Cardiac muscle cell (in vitro differentiated cells and primary cell): ENCODE measurements around the gene MT1X. TPM values are rescaled to one million over a fixed set of nuclear protein-coding genes. Genes with fewer than 3 reads are reported as not detected.

Experiments used
- DNase-seq, 2 donors: peaks; one replicate each; pipeline versions ENCODE4 v3.0.0 to v3.0.0-alpha.2; 2010 to 2017; ENCODE audit warnings: low read depth in 1 of 2, low spot score in 1 of 2
- H3K27ac ChIP-seq: fragments of 200-600 bp; sonication (generic); 2 replicates; pipeline ENCODE4 v1.5.1; 2016
- H3K27me3 ChIP-seq: fragments of 200-600 bp; sonication (generic); 2 replicates; pipeline ENCODE4 v1.6.0; 2016; ENCODE audit warnings: control low read depth
- H3K36me3 ChIP-seq: fragments of 200-600 bp; sonication (generic); 2 replicates; pipeline ENCODE4 v1.5.1; 2016; ENCODE audit warnings: control low read depth
- H3K4me1 ChIP-seq: fragments of 200-600 bp; sonication (generic); 2 replicates; pipeline ENCODE4 v1.8.1; 2017; ENCODE audit warnings: low read depth, mild to moderate bottlenecking, mixed run types
- H3K4me3 ChIP-seq: fragments of 200-600 bp; sonication (generic); 2 replicates; pipeline ENCODE4 v1.5.1; 2016; ENCODE audit warnings: mild to moderate bottlenecking
- H3K9me3 ChIP-seq: fragments of 200-600 bp; sonication (generic); 2 replicates; pipeline ENCODE4 v1.5.1; 2017; ENCODE audit warnings: low read depth, mild to moderate bottlenecking, control low read depth
- polyA plus RNA-seq: library from polyadenylated mRNA; unstranded; fragments of >200 nt; fragmentation: Nextera tagmentation; extraction: Ambion mirVana; gene quantifications from 2 replicates; pipeline ENCODE4 v1.2.1, GENCODE V29; 2016
- total RNA-seq: library from RNA; depleted of rRNA; stranded (reverse); fragments of >200 nt; gene quantifications from 2 replicates; pipeline ENCODE4 v1.2.3, GENCODE V29; 2016
- TF ChIP-seq, protein P1 (sequence below): IDR thresholded peaks from 2 replicates; pipeline ENCODE4 v1.5.1; 2012; ENCODE audit warnings: low read depth, mild to moderate bottlenecking, low read length

The MT1X gene
- total and polyA plus RNA-seq, 2 experiments from 2014 or later, result 5.7 to 11.1 TPM

DNA sequence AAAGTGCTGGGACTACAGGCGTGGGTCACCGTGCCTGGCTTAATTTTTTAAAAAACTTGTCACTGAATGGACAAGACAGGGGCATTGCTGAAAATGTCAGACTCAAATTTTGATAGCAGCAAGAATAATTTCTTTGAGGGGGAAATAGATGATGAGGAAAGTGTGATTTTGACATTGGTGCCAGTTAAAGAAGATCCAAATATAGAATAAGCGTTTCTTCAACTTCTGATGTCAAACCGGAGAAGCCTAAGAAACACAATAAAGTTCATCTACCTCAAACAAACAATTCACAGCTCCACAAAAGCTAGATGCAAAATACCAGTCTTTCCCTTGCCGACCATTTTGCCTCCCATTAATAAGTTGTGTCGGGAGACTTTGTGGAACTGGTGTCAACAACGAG, 4.5 kb downstream of the MT1X start:
- H3K4me3 ChIP-seq, result no peak overlapping the region
- H3K4me1 ChIP-seq, result peaks cover 3% of the 10 kb centered on the region
- DNase-seq, result no peak
- H3K27me3 ChIP-seq, result peaks cover 25% of the 10 kb centered on the region
- no peaks in the 10 kb centered on the region for H3K9me3 ChIP-seq
- no peaks in the 10 kb centered on the region for H3K36me3 ChIP-seq
- no peak overlapping the region for H3K27ac ChIP-seq
- TF ChIP-seq, protein P1, sequence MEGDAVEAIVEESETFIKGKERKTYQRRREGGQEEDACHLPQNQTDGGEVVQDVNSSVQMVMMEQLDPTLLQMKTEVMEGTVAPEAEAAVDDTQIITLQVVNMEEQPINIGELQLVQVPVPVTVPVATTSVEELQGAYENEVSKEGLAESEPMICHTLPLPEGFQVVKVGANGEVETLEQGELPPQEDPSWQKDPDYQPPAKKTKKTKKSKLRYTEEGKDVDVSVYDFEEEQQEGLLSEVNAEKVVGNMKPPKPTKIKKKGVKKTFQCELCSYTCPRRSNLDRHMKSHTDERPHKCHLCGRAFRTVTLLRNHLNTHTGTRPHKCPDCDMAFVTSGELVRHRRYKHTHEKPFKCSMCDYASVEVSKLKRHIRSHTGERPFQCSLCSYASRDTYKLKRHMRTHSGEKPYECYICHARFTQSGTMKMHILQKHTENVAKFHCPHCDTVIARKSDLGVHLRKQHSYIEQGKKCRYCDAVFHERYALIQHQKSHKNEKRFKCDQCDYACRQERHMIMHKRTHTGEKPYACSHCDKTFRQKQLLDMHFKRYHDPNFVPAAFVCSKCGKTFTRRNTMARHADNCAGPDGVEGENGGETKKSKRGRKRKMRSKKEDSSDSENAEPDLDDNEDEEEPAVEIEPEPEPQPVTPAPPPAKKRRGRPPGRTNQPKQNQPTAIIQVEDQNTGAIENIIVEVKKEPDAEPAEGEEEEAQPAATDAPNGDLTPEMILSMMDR, result no peak

DNA sequence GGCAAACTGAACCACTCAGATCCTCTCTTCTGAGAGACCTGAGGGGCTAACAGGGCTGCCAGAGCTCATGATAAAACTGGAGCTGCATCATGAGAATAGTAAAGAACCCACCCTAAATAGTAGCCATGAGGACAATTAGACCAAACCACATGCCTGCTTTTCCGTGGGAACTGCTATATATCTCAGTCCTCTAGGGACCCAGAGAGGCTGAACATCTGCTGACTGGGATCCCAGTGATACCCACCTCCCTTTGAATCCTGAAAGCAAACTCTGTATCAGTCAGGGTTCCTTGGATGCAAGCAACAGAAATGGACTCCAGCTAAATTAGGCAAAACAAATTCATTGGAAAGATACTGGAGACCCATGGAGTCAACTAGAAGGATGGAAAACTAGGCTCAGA, 6.5 kb downstream of the MT1X start:
- Histone ChIP-seq H3K27ac (no peak overlapping the region), H3K27me3 (peaks cover 10% of the 10 kb centered on the region), H3K4me3 (no peak overlapping the region), H3K36me3 (no peaks in the 10 kb centered on the region), H3K4me1 (no peaks in the 10 kb centered on the region), H3K9me3 (no peaks in the 10 kb centered on the region)
- DNase-seq, result no peak
- TF ChIP-seq, protein P1, result no peak

DNA sequence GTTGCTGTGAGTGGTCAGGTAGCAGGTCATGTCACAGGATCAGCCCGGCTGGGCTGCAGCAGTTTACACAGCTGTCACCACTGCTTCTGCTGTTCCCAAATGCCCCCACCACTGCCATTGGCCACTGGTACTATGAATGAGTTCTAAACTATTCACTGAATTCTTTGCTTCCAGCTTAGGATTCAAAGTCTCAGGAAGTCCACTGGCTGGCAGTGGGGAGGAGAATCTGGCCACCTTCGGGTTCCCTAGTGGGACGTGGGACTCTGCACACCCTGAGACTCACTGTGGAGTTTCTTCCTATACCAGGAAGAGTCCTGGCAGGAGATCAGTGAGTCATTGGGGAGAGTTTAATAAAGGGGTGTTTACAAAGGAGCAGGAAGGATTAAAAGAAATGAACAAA, 6.9 kb downstream of the MT1X start:
- no peaks in the 10 kb centered on the region for H3K4me1 ChIP-seq
- H3K4me3 ChIP-seq, result no peak overlapping the region
- H3K36me3 ChIP-seq, result no peaks in the 10 kb centered on the region
- no peaks in the 10 kb centered on the region for H3K9me3 ChIP-seq
- no peak overlapping the region for H3K27ac ChIP-seq
- peaks cover 9% of the 10 kb centered on the region for H3K27me3 ChIP-seq
- TF ChIP-seq, protein P1, result no peak
- DNase-seq, result no peak

DNA sequence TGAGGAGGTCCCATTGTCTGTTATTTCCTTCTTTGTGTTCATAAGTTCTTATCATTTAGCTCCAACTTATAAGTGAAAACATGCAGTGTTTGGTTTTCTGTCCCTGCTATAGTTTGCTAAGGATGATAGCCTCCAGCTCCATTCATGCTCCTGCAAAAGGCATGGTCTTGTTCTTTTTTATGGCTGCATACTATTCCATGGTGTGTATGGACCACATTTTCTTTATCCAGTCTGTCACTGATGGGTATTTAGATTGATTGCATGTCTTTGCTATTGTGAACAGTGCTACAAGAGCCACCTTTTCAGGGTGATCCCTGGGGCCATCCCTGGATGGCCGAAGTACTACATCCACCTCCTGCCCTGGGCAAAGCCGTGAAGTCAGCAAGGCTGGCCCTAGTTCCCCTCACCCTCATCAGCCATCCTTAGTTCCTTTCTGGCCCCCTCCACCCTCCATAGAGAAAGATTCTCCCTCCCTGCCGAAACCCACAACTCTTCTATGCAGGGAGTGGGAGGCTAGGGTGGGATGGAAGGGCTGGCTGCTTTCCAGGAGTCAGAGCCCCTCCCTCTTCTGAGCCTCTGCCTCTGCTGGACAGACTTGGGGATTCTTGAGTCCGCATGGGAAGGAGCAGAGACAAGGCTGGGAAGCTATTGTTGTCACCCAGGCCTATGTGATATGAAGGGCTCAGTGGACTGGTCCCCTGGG, 8.3 kb downstream of the MT1X start:
- no peak for DNase-seq
- no peaks in the 10 kb centered on the region for H3K27me3 ChIP-seq
- no peak overlapping the region for H3K4me3 ChIP-seq
- H3K27ac ChIP-seq, result no peak overlapping the region
- no peaks in the 10 kb centered on the region for H3K9me3 ChIP-seq
- H3K36me3 ChIP-seq, result no peaks in the 10 kb centered on the region
- no peaks in the 10 kb centered on the region for H3K4me1 ChIP-seq
- TF ChIP-seq, protein P1, result no peak

DNA sequence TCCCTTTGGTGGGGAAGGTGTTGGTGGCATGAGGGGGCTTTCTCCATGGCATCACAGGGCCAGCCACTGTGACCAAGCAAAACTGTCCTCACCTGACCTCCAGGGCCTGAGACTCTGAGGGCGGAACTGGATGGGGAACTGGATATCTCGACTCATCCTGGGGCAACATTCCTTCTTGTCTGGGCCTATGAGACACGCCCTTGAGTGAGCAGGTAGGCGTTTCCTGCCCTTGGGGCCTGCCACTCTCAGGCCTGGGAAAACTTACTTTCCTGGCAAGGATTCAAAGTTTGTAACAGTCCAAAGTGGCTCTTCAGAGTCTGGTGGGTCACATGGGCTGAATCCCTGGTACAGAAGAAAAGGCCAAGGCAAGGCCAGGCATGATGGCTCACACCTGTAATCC, 9.6 kb downstream of the MT1X start:
- H3K4me3 ChIP-seq, result no peak overlapping the region
- H3K4me1 ChIP-seq, result no peaks in the 10 kb centered on the region
- TF ChIP-seq, protein P1, result no peak
- no peaks in the 10 kb centered on the region for H3K9me3 ChIP-seq
- H3K27me3 ChIP-seq, result no peaks in the 10 kb centered on the region
- H3K36me3 ChIP-seq, result no peaks in the 10 kb centered on the region
- peak in 1 of 2 donors; percentile 74 for DNase-seq
- H3K27ac ChIP-seq, result no peak overlapping the region

DNA sequence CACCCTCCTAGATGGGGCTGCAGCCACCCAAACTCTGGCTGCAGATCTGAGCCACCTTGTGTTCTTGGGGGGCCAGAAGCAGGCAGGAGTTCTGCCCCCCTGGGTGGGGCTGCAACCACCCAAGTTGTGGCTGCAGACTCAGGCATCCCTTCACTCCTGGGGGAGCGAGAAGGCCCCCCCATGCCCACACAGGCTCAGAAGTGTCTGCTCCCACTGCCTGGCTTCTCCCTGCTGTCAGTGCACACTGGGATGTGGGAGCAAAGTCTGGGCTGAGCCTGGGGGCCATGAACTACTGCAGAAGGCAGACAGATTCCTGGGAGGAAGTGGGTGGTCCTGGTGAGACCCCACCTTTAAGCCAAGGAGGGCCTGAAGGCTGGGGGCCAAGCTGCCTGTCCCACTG, 13.0 kb downstream of the MT1X start:
- no peak for DNase-seq
- H3K9me3 ChIP-seq, result no peaks in the 10 kb centered on the region
- no peak overlapping the region for H3K4me3 ChIP-seq
- no peak overlapping the region for H3K27ac ChIP-seq
- TF ChIP-seq, protein P1, result no peak
- H3K4me1 ChIP-seq, result no peaks in the 10 kb centered on the region
- H3K27me3 ChIP-seq, result no peaks in the 10 kb centered on the region
- H3K36me3 ChIP-seq, result no peaks in the 10 kb centered on the region
